Measurements from ENCODE around the gene MALRD1. TPM values are rescaled to one million over a fixed set of nuclear protein-coding genes. Genes with fewer than 3 reads are reported as not detected.

The MALRD1 gene
- total and polyA plus RNA-seq, 3 donors from 2014 or later, result 3.3 to 26.7 (median 19.3) TPM

- Histone ChIP-seq H3K4me3 (no peak overlapping the region), H3K36me3 (ENCODE audit: low read depth, missing control alignments) (no peaks in the 10 kb centered on the region), H3K27me3 (no peaks in the 10 kb centered on the region), H3K4me1 (no peaks in the 10 kb centered on the region), H3K27ac (no peak overlapping the region), H3K9me3 (no peaks in the 10 kb centered on the region)
- 90 to 95% methylated on average over 2 of the region's 2 CpGs for WGBS, 2 donors
- DNase-seq, result no peak
- TF ChIP-seq POLR2A (IDR thresholded peaks at IDR 0.05), result no peak
- TF ChIP-seq CTCF (IDR thresholded peaks at IDR 0.05), result no peak
- intact Hi-C loops (cut with DNase I; ENCODE audit: low total_unique reads), result no loop called here
Measured at GRCh38 chr10:19449860-19450259, 401.3 kb downstream of the MALRD1 start.

- intact Hi-C loops (cut with DNase I; ENCODE audit: low total_unique reads), result no loop called here
- H3K4me3 ChIP-seq, result no peak overlapping the region
- DNase-seq, result no peak
- H3K9me3 ChIP-seq, result no peaks in the 10 kb centered on the region
- no peaks in the 10 kb centered on the region for H3K27me3 ChIP-seq
- H3K27ac ChIP-seq, result no peak overlapping the region
- TF ChIP-seq POLR2A (IDR thresholded peaks at IDR 0.05) (no peak), CTCF (IDR thresholded peaks at IDR 0.05) (no peak)
- no peaks in the 10 kb centered on the region for H3K36me3 ChIP-seq (ENCODE audit: low read depth, missing control alignments)
- no peaks in the 10 kb centered on the region for H3K4me1 ChIP-seq
- WGBS, 2 donors, result 91 to 92% methylated on average over 3 of the region's 3 CpGs
Measured at GRCh38 chr10:19451356-19451755, 402.8 kb downstream of the MALRD1 start.

GRCh38 chr10:19451937-19452336 lies 403.3 kb downstream of the MALRD1 start:
- intact Hi-C loops (cut with DNase I; ENCODE audit: low total_unique reads), result no loop called here

DNA sequence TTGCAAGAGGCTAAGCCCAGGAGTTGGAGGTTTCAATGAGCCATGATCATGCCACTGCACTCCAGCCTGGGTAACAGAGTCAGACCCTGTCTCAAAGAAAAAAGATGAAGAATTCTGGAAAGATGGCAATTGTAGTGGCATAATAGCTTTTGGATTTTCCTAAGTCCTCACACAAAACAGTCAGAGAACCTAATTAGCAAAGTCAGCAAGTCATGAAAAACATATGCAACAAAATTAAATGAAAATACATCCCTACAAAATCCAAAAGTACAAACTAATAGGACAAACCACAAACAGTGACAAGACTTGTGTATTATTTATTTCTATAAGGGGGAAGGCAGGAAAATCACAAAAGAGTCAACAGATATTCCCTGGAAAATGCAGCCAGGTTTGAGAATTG lies 405.4 kb downstream of the MALRD1 start:
- no peak for DNase-seq
- Histone ChIP-seq H3K27me3 (no peaks in the 10 kb centered on the region), H3K9me3 (no peaks in the 10 kb centered on the region), H3K4me3 (no peak overlapping the region), H3K4me1 (peaks cover 5% of the 10 kb centered on the region), H3K36me3 (ENCODE audit: low read depth, missing control alignments) (no peaks in the 10 kb centered on the region), H3K27ac (no peak overlapping the region)
- no peak for TF ChIP-seq POLR2A (IDR thresholded peaks at IDR 0.05)
- TF ChIP-seq CTCF (IDR thresholded peaks at IDR 0.05), result no peak
- intact Hi-C loops (cut with DNase I; ENCODE audit: low total_unique reads), result no loop called here

More at GRCh38 chr10:19451937-19452336, 403.3 kb downstream of the MALRD1 start:
- H3K4me3 ChIP-seq, result no peak overlapping the region
- DNase-seq, result no peak
- peaks cover 1% of the 10 kb centered on the region for H3K4me1 ChIP-seq
- TF ChIP-seq POLR2A (IDR thresholded peaks at IDR 0.05) (no peak), CTCF (IDR thresholded peaks at IDR 0.05) (no peak)
- no peak overlapping the region for H3K27ac ChIP-seq
- H3K36me3 ChIP-seq (ENCODE audit: low read depth, missing control alignments), result no peaks in the 10 kb centered on the region
- H3K27me3 ChIP-seq, result no peaks in the 10 kb centered on the region
- H3K9me3 ChIP-seq, result no peaks in the 10 kb centered on the region
- WGBS, 2 donors, result 74 to 77% methylated on average over 2 of the region's 2 CpGs

GRCh38 chr10:19461588-19461987 lies 413.0 kb downstream of the MALRD1 start:
- TF ChIP-seq POLR2A (IDR thresholded peaks at IDR 0.05) (no peak), CTCF (IDR thresholded peaks at IDR 0.05) (no peak)
- Histone ChIP-seq H3K4me3 (no peak overlapping the region), H3K27ac (no peak overlapping the region), H3K9me3 (no peaks in the 10 kb centered on the region), H3K4me1 (peaks cover 5% of the 10 kb centered on the region), H3K36me3 (ENCODE audit: low read depth, missing control alignments) (no peaks in the 10 kb centered on the region), H3K27me3 (no peaks in the 10 kb centered on the region)
- WGBS, 2 donors, result 77 to 88% methylated on average over 5 of the region's 5 CpGs
- intact Hi-C loops (cut with DNase I; ENCODE audit: low total_unique reads), result no loop called here
- no peak for DNase-seq
